Tibial artery (tissue), 4 donors: Measurements from ENCODE around the gene COL6A3.

ENCODE experiments used
- DNase-seq, 2 donors: peaks; one replicate each; pipeline ENCODE4 v3.0.0-alpha.2; 2019
- H3K27ac ChIP-seq, 2 donors: fragments of 200-600 bp; sonication (generic) in 1 of 2; 1 replicate in 1 of 2; 2 replicates in 1 of 2; pipeline ENCODE4 v1.5.1; 2018 to 2019; ENCODE audit warnings: mild to moderate bottlenecking in 1 of 2
- H3K27me3 ChIP-seq, 2 donors: fragments of 200-600 bp; sonication (generic) in 1 of 2; one replicate each; pipeline versions ENCODE4 v1.5.1 to v1.6.0; 2016 to 2019
- H3K36me3 ChIP-seq, 3 donors: fragments of 200-600 bp; sonication (generic) in 2 of 3; one replicate each; pipeline ENCODE4 v1.5.1; 2016 to 2019; ENCODE audit warnings: mild to moderate bottlenecking in 2 of 3
- H3K4me1 ChIP-seq, 4 donors: fragments of 200-600 bp; sonication (generic) in 2 of 4; 1 replicate in 3 of 4; 2 replicates in 1 of 4; pipeline ENCODE4 v1.5.1; 2016 to 2019
- H3K4me3 ChIP-seq, 2 donors: fragments of 200-600 bp; sonication (generic) in 1 of 2; 1 replicate in 1 of 2; 2 replicates in 1 of 2; pipeline ENCODE4 v1.5.1; 2018 to 2019; ENCODE audit warnings: mild to moderate bottlenecking in 2 of 2
- H3K9me3 ChIP-seq, 3 donors: fragments of 200-600 bp; sonication (generic) in 1 of 3; one replicate each; pipeline ENCODE4 v1.5.1; 2016 to 2019
- intact Hi-C: fragments of 100-400 bp; cut with DNase I; formaldehyde crosslinking; loops from one replicate; pipeline ENCODE4 v1.15.0; 2023; ENCODE audit warnings: low total_unique reads
- TF ChIP-seq, protein P1 (sequence below), 2 experiments: fragments of 200-600 bp in 1 of 2; fragments of 450-650 bp in 1 of 2; IDR thresholded peaks; one replicate each; pipeline ENCODE4 v1.5.1; 2017 to 2019; ENCODE audit warnings: antibody characterized with exemption in 2 of 2, mild to moderate bottlenecking in 1 of 2, moderate library complexity in 1 of 2

The COL6A3 gene

GRCh38 chr2:237447496-237447895 lies 33.5 kb upstream of the COL6A3 start:
- H3K36me3 ChIP-seq = no peaks in the 10 kb centered on the region
- DNase-seq = no peak
- TF ChIP-seq, protein P1, sequence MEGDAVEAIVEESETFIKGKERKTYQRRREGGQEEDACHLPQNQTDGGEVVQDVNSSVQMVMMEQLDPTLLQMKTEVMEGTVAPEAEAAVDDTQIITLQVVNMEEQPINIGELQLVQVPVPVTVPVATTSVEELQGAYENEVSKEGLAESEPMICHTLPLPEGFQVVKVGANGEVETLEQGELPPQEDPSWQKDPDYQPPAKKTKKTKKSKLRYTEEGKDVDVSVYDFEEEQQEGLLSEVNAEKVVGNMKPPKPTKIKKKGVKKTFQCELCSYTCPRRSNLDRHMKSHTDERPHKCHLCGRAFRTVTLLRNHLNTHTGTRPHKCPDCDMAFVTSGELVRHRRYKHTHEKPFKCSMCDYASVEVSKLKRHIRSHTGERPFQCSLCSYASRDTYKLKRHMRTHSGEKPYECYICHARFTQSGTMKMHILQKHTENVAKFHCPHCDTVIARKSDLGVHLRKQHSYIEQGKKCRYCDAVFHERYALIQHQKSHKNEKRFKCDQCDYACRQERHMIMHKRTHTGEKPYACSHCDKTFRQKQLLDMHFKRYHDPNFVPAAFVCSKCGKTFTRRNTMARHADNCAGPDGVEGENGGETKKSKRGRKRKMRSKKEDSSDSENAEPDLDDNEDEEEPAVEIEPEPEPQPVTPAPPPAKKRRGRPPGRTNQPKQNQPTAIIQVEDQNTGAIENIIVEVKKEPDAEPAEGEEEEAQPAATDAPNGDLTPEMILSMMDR (IDR thresholded peaks at IDR 0.05) = no peak

GRCh38 chr2:237446338-237446665 lies 32.3 kb upstream of the COL6A3 start:
- Histone ChIP-seq H3K4me1 (peaks cover 0 to 29% (median 22%) of the 10 kb centered on the region in 4 donors), H3K4me3 (no peak overlapping the region), H3K36me3 (no peaks in the 10 kb centered on the region), H3K27me3 (no peaks in the 10 kb centered on the region), H3K9me3 (no peaks in the 10 kb centered on the region), H3K27ac (no peak overlapping the region)
- DNase-seq = no peak
- TF ChIP-seq, protein P1 (IDR thresholded peaks at IDR 0.05) = no peak
- intact Hi-C loops = no loop called here

More at GRCh38 chr2:237447496-237447895, 33.5 kb upstream of the COL6A3 start:
- Histone ChIP-seq H3K4me1 (peaks cover 0 to 34% (median 22%) of the 10 kb centered on the region in 4 donors), H3K27me3 (no peaks in the 10 kb centered on the region), H3K9me3 (no peaks in the 10 kb centered on the region), H3K27ac (peak overlapping the region in 1 of 2 donors; percentile 91), H3K4me3 (no peak overlapping the region)
- intact Hi-C loops = no loop called here

DNA sequence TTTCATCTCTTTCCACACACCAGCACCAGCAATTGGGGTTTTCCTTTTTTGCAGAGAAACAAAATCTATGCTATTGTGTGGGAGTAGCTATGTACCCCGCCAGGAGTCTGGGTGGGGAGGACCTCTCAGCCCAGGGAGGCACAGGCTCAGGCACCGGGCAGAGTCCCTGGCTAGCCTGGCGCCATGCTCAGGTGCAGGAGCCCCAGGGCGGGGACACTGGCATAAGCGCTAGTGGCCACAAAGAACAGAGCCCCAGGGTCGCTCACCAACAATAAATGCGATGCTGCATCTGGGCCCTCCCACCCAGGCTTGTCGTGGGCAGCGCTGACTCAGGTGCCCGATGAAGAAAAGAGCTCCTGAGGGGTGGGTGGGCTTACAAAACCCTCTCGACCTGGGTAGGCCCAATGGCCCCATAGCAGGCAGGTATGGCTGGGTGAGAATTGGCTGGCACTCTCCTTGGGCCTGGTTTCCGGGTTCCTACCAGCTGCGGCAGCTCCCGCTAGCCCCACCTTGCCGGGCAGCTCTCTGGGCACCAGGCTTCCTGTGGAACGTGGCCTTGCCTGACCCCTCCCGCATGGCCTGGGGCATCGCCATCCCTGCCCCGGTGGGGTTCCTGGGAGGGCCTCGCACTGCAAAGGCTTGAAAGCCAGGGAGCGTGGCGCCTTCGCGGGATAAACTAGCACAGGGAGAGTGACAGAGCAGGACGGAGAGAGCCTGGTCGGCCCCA lies 31.8 kb upstream of the COL6A3 start:
- DNase-seq = no peak
- H3K9me3 ChIP-seq = no peaks in the 10 kb centered on the region
- TF ChIP-seq, protein P1 (IDR thresholded peaks at IDR 0.05) = no peak
- intact Hi-C loops = no loop called here
- no peak overlapping the region for H3K4me3 ChIP-seq
- no peaks in the 10 kb centered on the region for H3K27me3 ChIP-seq
- no peaks in the 10 kb centered on the region for H3K36me3 ChIP-seq
- no peak overlapping the region for H3K27ac ChIP-seq
- peaks cover 0 to 26% (median 21%) of the 10 kb centered on the region in 4 donors for H3K4me1 ChIP-seq

DNA sequence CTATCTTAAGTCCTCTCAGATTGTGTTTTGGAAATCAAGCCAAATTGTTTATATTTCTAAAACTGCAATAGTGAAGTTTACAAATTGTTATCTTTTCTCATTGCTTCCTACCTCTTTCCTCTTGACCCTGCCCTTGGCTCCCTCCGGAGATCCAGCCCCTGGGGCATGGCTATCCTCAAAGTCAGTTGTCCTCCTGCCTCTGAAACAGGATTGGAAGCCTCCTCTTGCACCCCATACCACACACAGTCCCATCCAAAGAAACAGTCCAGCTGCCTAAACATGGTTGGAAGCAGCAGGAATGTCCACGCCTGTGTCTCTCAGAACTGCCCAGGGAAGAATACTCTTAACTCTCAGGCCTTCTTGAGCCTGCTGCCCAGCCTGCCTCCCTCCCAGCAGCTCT lies 30.1 kb upstream of the COL6A3 start:
- no peaks in the 10 kb centered on the region for H3K36me3 ChIP-seq
- H3K9me3 ChIP-seq = no peaks in the 10 kb centered on the region
- no peak overlapping the region for H3K27ac ChIP-seq
- no peak for DNase-seq
- H3K4me3 ChIP-seq = no peak overlapping the region
- TF ChIP-seq, protein P1 (IDR thresholded peaks at IDR 0.05) = no peak
- peaks cover 0 to 10% (median 8%) of the 10 kb centered on the region in 4 donors for H3K4me1 ChIP-seq
- no peaks in the 10 kb centered on the region for H3K27me3 ChIP-seq
- intact Hi-C loops = no loop called here

DNA sequence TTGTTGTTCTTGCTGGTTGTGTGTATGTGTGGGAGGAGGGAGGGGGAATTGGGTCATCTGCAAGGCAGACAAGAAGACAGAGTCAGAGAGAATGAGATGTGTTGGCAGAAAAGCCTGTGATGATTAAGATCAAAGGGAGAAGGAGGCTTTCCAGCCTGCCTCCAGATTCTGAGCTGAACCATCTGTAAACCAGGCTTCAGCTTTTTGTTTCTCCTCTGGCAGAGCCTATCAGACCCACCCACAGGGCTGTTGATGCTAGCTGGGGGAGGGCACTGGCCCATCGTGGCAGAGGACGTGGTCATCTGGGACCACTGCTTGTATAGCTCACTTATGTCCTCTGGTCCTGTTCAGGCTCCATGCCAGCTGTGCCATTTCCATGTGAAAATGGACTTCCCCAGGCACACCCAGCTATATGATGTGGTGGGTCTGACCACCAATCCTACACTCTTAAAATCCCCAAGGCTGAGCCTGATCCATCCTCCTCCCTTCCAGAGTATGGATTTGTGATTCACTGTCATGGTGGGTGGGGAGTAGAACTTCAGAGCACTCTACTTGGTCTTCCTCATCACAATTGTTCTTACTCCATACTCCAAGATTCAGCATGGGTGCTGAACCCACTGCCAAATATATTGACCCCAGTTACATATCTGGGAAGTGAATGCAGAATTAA lies 27.8 kb upstream of the COL6A3 start:
- intact Hi-C loops = no loop called here
- Histone ChIP-seq H3K27me3 (no peaks in the 10 kb centered on the region), H3K9me3 (no peaks in the 10 kb centered on the region), H3K36me3 (no peaks in the 10 kb centered on the region), H3K27ac (no peak overlapping the region), H3K4me1 (peaks cover 0 to 6% (median 0%) of the 10 kb centered on the region in 4 donors), H3K4me3 (no peak overlapping the region)
- TF ChIP-seq, protein P1 (IDR thresholded peaks at IDR 0.05) = no peak
- DNase-seq = no peak
